HG03139 (cell line): ENCODE measurements around the gene HOXA7.

Source experiments
- ATAC-seq: cut with Tn5 transposase; IDR thresholded peaks from one replicate; pipeline ENCODE4 v1.9.1; 2021; ENCODE audit not compliant: unreplicated experiment

HOXA7 gene

DNA sequence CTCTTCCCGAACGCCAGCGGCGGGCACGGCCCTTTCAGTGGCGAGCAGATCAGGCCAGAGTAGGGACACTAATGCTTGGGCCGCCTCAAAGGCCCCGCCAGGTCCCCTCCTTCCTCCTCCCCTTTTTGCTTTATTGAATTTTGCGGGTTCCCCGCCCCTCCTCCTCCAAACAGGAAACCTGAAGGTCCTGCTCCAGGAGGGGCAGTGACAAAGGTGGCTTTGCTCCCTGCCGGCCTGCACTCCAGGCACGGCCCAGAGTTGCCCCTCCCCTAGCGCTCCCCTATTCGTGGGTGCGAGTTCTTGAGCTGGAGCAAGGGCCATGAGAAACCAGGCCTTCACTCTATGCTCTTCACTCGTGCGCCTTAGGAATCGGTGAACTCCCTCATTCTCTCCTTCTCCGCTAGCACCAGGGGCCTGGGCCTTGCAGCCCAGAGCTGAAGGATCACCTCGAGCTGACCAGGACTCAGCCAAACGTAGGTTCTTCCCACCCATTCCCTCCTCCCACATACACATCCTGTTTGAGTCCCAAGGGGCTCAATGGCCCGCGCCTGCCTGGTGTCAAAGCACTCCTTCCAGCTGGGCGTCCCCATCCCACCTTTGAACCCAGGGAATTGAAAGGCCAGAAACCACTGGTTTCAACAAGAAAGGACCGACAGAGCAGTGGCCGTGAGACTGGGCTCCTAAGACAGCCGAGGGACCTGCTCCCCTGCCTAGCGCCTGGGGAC is 8.3 kb downstream of the HOXA7 start:
- ATAC-seq: no peak

DNA sequence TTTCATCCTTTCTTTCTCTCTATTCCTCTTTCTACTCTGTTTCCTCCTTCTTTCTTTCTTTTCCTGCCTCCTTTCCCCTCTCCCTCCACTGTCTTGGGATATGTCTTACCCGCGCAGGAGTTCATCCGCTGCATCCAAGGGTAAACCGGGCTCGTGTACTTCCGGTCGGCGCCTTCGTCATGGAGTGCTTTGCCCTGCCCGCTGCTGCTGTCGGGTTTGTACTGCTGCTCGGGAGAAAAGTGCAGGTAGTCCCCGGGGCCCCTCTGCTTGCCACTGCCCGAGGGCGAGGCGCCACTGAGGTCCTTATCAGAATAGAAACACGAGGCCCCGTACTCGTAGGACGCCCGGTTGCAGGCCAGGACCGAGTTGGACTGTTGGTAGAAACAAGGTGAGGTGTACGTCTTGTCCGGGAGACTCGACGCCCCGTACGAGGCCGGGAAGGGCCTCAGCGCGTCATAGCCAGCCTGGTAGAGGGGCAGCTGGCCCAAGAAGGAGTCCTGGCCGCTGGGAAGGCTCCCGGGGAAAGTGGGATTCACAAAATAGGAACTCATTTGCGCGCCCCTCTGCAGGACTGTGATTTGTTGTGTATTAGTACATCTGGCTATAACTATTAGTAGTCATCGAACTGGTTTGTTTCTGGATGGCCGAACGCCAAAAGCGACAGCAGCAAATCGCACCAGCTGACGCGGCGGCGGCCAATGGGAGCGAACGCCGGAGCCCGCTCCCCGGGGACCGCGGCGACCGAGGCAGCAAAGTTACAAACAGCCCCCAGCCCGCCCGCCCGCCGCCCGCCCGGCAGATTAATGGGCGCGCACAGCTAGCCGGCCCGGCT is 9.1 kb downstream of the HOXA7 start, which contains the start of gene HOXA6:
TSS of gene HOXA6 (minus strand) at position 576 of the 832 bp plus-strand sequence. CDS start at position 551, 25 bp downstream.
- no peak for ATAC-seq

DNA sequence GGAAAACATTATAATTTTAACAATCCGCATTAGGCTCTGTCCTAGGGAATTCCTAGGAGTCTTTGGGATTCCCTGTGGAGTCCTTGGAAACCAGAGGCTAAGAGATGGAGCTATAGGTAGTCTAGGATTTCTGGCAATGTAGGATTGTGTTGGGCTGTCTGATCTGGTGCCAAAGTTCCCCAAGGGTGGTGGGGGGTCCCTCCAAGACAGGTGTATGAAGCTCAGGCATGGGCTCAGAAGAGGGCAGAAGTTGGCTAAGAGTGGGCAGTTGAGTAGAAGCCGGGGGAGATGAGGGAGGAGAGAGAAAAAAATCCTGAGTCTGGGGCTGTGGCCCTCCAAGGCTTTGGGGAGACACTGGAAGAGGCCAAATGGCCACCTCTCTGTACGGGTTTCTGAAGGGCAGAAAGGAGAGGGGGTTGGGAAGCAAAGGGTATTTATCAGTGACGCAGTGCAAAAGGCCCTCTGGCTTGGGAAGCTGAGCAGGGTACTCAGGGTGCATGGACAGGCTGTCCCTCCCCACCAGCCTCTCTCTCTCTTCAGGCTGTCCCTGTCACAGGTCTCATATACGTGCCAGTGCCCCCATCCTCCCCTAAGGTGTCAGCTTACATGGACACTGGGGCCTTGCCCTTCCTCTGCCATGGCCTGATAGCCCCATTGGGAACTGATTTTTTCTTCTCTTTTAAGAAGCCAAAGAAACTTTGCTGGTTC is 9.8 kb downstream of the HOXA7 start:
- no peak for ATAC-seq

DNA sequence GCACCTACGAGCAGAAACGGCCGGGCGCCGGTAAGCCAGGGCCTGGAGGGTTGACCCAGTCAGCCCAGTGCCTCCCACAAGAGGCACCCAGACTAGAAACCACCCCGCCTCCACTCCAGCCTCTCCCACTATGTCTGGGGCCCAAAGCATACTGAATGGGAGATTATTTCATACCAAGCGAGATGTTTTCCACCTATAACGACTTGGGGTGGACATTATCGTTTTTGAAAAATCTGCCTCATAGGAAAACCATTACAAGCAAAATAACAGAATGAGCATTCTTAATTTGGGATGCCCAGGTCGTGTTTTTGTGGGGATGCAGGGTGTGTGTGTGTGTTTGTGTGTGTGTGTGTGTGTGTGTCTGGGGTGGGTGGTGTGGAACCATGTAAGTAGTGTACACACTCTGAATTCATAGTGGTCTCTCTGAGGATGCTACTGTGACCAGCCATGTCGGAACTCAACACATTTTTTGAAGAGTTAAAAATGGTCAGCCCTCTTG is 10.5 kb downstream of the HOXA7 start:
- ATAC-seq: no peak

DNA sequence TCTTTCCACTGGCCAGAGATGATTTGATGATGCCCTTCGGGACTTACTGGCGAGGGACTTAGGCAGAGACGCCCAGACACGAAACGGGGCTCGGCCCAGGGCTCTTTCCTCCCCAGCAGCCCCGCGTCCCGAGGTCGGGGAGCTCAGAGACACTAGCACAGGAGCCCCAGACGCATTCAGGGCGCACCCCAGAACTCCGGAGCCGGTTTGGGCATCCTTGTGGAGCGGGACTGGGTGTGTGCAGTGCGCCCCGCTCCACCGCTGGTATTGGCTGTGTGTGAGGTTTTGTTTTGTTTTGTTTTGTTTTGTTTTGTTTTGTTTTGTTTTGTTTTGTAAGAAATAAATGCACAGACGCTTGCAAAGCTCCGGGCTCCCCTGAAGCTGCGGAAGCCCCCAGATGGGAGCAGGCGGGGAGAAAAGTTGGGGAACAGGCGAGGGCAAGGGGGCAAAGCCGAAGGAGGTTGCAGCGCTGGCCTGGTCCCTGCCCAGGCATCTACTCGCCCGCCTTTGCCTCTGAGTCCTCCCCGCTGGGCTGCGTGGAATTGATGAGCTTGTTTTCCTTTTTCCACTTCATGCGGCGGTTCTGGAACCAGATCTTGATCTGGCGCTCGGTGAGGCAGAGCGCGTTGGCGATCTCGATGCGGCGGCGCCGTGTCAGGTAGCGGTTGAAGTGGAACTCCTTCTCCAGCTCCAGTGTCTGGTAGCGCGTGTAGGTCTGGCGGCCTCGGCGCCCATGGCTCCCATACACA is 11.1 kb downstream of the HOXA7 start:
- ATAC-seq: no peak

DNA sequence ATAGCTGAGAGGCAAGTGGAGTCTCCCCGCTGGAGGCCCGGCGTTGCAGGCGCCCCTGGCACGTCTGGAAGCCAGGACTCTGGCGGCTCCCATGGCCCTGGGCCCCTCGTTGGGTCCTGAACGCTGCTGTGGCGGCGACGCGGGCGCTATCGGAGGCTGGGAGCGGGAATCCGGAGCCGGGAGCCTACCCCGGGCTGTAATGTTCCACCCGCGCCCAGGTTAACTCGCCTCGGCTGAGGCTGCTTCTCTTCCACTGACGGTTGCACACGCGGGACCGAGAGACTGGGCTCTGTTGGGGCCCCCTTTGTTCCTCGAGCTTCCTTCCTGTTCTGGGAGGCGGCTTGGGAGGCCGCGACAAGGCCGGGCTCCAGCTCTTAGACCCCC is 11.7 kb downstream of the HOXA7 start:
- no peak for ATAC-seq

DNA sequence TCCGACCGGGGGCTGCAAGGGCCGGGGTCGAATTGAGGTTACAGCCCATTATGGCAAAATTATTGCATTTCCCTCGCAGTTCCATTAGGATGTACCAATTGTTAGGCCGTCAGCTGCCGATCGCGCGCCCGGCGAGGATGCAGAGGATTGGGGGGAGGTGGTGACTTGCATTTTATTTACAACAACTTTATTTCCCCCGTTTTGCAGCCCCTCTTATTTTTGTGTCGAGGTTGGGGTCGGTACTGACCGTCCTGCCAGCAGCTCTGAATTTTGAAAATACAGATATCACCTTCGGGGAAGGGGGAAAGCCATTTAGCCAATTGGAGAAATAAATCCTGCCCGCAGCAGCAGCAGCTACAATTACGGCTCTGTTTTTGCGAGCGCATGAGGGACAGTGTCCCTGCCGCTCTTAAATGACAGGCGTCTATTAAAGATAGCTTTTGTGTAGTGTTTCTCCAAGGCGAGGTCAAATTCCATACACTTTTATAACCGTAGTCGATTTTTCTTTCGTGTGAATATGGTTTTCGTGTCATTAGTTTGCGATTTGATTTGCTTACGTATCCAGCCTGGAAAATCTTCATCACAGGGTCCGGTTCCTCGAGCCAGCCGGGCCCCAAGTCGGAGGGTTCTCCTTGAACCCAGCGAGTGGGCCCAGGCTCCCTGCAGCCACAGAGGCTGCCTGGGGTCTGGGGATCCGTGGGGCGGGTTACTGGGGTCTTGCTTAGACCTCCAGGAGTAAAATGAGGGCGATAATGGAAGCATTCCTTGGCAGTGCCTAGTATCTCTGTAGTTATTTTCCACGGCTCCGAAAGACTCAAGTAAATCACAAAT is 12.3 kb downstream of the HOXA7 start:
- no peak for ATAC-seq

DNA sequence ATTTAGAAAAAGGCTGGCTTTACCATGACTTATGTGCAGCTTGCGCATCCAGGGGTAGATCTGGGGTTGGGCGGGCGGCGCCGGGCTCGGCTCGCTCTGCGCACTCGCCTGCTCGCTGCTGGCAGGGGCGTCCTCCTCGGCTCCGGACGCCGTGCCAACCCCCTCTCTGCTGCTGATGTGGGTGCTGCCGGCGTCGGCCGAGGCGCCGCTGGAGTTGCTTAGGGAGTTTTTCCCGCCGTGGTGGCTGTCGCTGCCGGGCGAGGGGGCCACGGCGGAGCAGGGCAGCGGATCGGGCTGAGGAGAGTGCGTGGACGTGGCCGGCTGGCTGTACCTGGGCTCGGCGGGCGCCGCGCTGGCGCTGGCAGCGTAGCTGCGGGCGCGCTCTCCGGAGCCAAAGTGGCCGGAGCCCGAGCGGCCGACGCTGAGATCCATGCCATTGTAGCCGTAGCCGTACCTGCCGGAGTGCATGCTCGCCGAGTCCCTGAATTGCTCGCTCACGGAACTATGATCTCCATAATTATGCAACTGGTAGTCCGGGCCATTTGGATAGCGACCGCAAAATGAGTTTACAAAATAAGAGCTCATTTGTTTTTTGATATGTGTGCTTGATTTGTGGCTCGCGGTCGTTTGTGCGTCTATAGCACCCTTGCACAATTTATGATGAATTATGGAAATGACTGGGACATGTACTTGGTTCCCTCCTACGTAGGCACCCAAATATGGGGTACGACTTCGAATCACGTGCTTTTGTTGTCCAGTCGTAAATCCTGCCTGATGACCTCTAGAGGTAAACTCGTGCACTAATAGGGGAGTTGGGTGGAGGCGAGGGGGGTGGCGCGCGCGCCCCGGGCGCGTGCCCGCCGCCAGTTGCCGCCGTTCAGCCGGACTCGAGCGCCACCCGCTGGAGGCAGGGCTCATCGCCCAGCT is 13.2 kb downstream of the HOXA7 start, which contains the start of gene HOXA5:
TSS of gene HOXA5 (minus strand) at position 659 of the 927 bp plus-strand sequence. CDS start at position 585, 74 bp downstream.
- ATAC-seq: no peak

DNA sequence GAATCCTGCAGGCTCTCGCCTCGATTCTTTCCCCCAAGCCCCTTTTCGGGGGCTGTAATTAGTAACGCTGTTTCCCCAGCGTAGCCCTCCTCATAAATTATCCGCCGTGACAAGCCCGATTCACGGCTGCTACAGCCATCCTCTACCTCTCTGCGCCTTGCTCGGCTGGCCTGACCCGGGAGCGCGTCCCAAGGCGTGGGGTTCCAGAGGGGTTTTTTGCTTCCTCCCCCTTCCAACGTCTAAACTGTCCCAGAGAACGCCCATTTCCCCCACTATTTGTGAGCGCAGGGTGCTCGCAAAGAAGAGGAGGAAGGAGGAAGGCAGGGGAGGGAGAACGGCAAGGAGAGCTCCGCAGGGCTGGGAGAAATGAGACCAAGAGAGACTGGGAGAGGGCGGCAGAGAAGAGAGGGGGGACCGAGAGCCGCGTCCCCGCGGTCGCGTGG is 13.9 kb downstream of the HOXA7 start:
- ATAC-seq: no peak

DNA sequence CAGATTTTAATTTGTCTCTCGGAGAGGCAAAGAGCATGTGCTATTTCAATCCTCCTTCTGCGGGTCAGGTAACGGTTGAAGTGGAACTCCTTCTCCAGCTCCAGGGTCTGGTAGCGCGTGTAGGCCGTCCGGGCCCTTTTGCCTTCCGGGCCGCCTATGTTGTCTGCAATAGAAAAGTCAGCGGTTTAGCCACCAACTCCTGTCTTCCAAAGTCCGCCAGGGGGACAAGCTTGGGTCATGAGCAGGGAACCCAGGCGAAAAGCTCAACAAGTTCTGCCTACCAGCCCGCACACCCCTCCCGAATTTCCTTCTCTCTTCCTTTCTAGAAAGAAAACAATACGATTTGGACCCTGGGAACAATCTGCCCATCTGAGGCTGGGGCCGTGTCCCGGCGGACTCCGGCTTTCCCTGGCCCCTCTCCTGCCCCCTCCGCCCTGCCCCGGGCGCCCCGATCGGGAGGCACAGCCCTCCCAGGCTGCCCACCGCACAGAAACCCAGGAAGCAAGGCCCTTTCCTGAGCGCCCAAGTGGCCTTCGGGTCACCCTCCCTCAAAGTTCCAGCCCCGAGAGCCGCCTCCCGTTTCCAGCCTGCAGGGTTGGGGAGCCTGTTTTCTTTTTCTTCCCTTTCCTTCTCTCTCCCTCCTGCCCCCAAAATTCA is 14.4 kb downstream of the HOXA7 start:
- no peak for ATAC-seq

DNA sequence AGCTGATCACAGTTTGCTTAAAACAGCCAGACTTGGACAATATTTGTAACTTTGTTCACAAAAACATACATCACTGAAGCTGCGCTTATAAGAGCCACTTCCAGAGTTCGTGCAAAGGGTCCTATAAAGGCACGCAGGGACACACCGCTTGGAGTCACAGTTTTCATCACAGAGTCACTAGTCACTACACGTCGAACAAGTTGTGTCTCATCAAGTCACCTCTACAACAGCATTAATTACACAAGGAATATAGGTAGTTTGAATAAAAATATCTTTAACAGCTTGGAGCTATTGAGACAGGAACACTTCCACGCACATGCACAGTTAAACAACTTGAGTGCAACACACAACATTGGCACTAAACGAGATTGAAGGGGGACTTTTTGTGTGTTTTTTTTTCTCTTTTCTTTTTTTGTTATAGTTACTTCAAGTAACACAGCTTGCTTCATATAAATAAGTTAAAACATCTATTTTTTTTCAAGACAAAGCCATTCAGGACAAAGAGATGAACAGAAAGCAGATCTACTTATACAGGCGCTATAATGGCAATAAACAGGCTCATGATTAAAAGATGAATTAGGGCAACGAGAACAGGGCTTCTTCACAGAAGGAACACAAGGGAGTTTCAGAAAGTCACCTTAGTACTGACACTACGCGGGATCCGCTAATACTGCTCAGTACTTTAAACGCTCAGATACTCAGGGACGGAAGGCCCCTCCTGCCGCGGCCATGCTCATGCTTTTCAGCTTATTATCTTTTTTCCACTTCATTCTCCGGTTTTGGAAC is 15.1 kb downstream of the HOXA7 start:
- no peak for ATAC-seq

DNA sequence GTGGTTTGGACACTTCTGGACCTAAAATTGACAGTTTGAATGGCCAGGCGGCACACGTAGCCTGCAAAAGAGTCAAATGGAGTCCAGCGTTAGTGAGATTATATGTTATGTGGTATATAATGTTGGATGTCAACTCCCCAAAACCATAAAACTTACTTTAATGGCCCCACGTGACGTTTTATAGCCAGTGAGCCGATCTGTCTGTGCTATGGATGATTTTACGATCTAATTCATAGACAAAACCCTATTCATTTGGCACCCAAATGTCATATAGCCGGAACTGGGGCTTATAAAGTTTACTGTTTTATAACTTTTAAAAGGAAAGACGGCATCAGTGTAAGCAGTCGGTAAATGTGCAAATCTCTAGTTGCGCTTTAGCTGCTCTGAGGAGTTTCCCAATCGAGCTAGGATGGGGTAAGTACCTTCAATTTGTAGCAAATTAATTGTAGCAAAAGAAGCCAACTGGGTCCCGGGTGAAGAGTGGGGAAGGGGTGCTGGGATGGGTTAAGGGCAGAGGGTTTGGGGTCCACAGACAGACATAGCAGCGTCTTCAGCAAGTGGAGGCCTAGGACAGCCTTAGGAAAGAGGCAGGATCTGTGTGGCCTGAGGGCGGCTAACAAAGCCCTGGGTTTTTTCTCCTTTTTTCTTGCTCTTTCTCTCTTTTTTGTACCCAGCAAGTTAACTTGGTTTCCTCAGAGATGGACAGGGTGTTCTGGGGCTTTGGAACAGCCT is 16.2 kb downstream of the HOXA7 start:
- no peak for ATAC-seq

DNA sequence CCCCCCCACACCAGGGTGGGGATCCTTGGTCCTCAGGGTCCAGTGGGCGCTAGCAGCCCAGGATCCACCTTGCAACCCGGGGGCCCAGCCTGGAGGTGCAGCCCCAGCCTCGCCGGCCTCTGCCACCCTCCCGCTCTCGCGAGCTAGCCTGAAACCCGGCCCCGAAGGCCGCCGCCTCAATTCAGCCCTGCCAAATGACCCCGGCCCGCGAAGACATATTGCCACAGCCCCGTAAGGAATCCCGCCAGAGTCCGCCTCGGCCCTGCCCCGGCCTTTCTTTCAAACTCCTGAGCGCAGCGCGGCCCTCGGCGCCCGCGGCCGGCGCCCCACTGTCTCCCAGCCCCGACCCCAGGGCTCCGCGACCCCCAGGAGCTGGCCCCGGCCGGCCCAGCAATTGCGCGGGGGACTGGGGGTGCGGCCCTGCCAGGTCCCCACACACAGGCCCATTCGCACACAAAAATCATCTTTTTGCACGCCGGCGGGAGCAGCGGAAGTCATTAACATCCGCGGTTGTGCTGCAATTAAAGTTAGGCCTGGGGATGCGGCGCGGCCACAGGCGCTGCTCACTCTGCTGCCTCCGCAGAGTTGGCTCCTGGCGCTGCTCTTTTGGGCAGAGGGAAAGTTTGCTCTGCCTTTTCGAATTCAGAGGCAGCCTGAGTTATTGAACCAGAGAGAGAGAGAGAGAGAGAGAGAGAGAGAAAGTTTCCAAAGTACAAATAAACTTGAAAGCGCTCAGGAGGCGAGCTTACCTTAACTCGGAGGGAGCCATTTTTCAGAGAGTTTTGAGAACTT is 16.9 kb downstream of the HOXA7 start:
- ATAC-seq: no peak

DNA sequence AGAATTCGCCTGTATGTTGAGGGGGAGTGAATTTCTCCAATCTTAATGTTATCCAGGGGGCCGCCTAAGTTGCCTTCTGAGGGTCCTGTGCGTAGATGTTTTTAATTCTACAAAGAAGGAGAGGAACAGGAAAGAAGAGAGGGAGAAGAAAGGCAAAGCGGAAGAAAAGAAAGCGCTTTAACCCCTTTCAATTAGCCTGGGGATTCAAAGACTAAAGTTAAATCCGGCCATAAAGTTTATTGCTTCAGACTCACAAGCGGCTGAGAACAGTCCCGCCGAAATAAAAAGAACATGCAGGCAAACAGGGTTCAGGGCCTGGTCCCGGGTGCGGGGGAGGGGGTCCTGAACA is 17.5 kb downstream of the HOXA7 start:
- ATAC-seq: no peak

DNA sequence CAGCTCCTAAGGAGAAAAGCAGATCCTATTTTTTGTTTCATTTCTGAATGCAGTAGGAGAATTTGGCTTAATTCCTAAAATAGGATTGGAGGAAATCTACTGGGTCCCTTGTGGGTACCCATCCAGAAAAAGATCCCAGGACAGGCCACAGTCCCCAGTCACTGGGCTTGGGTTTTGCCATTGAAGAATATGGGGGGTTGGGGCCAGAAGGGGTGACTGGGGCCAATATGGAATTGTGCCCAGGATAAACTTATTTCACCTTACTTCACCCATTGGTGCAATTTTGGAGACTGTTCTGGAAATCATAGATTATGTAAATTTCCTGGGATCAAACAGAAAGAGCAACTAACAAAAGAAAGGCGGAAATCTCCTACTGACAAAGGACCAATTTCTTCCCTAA is 18.0 kb downstream of the HOXA7 start:
- ATAC-seq: no peak
